B cell (primary cell): ENCODE measurements around the gene GH2.

Experiments used
- EZH2 ChIP-seq: IDR thresholded peaks from 2 replicates; pipeline ENCODE4 v1.6.1; 2012; ENCODE audit warnings: borderline replicate concordance, low read depth, mild to moderate bottlenecking, moderate library complexity, low read length; ENCODE audit not compliant: insufficient read depth, poor library complexity, severe bottlenecking
- TF ChIP-seq, protein P1 (sequence below): fragments of 200-600 bp; IDR thresholded peaks from one replicate; pipeline ENCODE4 v1.8.0; 2022; ENCODE audit warnings: antibody characterized with exemption, mild to moderate bottlenecking

- TF ChIP-seq, protein P1, sequence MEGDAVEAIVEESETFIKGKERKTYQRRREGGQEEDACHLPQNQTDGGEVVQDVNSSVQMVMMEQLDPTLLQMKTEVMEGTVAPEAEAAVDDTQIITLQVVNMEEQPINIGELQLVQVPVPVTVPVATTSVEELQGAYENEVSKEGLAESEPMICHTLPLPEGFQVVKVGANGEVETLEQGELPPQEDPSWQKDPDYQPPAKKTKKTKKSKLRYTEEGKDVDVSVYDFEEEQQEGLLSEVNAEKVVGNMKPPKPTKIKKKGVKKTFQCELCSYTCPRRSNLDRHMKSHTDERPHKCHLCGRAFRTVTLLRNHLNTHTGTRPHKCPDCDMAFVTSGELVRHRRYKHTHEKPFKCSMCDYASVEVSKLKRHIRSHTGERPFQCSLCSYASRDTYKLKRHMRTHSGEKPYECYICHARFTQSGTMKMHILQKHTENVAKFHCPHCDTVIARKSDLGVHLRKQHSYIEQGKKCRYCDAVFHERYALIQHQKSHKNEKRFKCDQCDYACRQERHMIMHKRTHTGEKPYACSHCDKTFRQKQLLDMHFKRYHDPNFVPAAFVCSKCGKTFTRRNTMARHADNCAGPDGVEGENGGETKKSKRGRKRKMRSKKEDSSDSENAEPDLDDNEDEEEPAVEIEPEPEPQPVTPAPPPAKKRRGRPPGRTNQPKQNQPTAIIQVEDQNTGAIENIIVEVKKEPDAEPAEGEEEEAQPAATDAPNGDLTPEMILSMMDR: no peak
- TF ChIP-seq EZH2: no peak
Observed at GRCh38 chr17:63832455-63832854, 49.3 kb downstream of the GH2 start.
